GM12878 (cell line): ENCODE measurements around the gene ACACB.

Source experiments
- BRCA1 ChIP-seq: IDR thresholded peaks from 2 replicates; pipeline ENCODE4 v1.6.1; 2011; ENCODE audit warnings: low read depth, low read length, improper control_type of control experiment
- CTCF ChIP-seq, 3 experiments: IDR thresholded peaks in 2 of 3; conservative IDR thresholded peaks in 1 of 3; 2 replicates each; pipeline ENCODE4 v1.5.1; 2011; ENCODE audit warnings: low read depth in 3 of 3, low read length in 3 of 3, mild to moderate bottlenecking in 3 of 3, control low read depth in 2 of 3, moderate library complexity in 2 of 3, inconsistent platforms in 1 of 3, mixed read lengths in 1 of 3; ENCODE audit not compliant: control insufficient read depth in 2 of 3, insufficient read depth in 1 of 3; ENCODE audit errors: extremely low read depth in 1 of 3
- JUND ChIP-seq: IDR thresholded peaks from 2 replicates; pipeline ENCODE4 v1.6.1; 2012; ENCODE audit warnings: low read depth, mild to moderate bottlenecking, low read length, improper control_type of control experiment, moderate library complexity
- MAX ChIP-seq: IDR thresholded peaks from 2 replicates; pipeline ENCODE4 v1.6.1; 2012; ENCODE audit warnings: low read depth, low read length, improper control_type of control experiment
- POLR2AphosphoS5 ChIP-seq: IDR thresholded peaks from 2 replicates; pipeline ENCODE4 v1.6.1; 2011; ENCODE audit warnings: mild to moderate bottlenecking, low read length, inconsistent platforms
- SIN3A ChIP-seq: IDR thresholded peaks from 2 replicates; pipeline ENCODE4 v1.6.1; 2012; ENCODE audit warnings: low read depth, low read length, improper control_type of control experiment
- TAF1 ChIP-seq: IDR thresholded peaks from 2 replicates; pipeline ENCODE4 v1.6.1; 2011; ENCODE audit warnings: mild to moderate bottlenecking, low read depth, low read length, borderline replicate concordance
- USF2 ChIP-seq: IDR thresholded peaks from 2 replicates; pipeline ENCODE4 v1.6.1; 2011; ENCODE audit warnings: low read depth, low read length, improper control_type of control experiment, borderline replicate concordance
- YY1 ChIP-seq: IDR thresholded peaks from 2 replicates; pipeline ENCODE4 v1.6.1; 2011; ENCODE audit warnings: low read depth, mild to moderate bottlenecking, low read length

- TF ChIP-seq CTCF (IDR thresholded peaks at IDR 0.05 in 2 of 3, conservative IDR thresholded peaks at IDR 0.05 in 1 of 3; ENCODE audit: control insufficient read depth in 2 of 3, extremely low read depth in 1 of 3, insufficient read depth in 1 of 3, low read depth in 3 of 3, low read length in 3 of 3) (no peak), YY1 (no peak), BRCA1 (no peak), JUND (no peak), TAF1 (no peak), POLR2AphosphoS5 (no peak), USF2 (no peak), SIN3A (no peak), MAX (no peak)
Observed at GRCh38 chr12:109112720-109113465, 3.5 kb upstream of the ACACB start.
